Suprapubic skin (tissue), 4 donors: ENCODE results near the gene SEPTIN11. TPM values are rescaled to one million over a fixed set of nuclear protein-coding genes. Genes with fewer than 3 reads are reported as not detected.
A peak's percentile ranks its signal among the peaks of the same experiment; 100 is the strongest.
"Not testable (repeated sequence)": the region's sequence is repeated elsewhere in the genome, so short reads cannot be mapped to it uniquely, and the experiment has no call there.

Source experiments
- DNase-seq, 2 donors: peaks; one replicate each; pipeline ENCODE4 v3.0.0-alpha.2; 2019; ENCODE audit warnings: low spot score in 2 of 2
- H3K27ac ChIP-seq: fragments of 200-600 bp; sonication (generic); one replicate; pipeline ENCODE4 v1.5.1; 2019
- H3K27me3 ChIP-seq: fragments of 200-600 bp; sonication (generic); one replicate; pipeline ENCODE4 v1.5.1; 2019
- H3K36me3 ChIP-seq: fragments of 200-600 bp; sonication (generic); one replicate; pipeline ENCODE4 v1.5.1; 2019
- H3K4me1 ChIP-seq: fragments of 200-600 bp; sonication (generic); one replicate; pipeline ENCODE4 v1.5.1; 2019
- H3K4me3 ChIP-seq: fragments of 200-600 bp; sonication (generic); one replicate; pipeline ENCODE4 v1.5.1; 2019; ENCODE audit warnings: mild to moderate bottlenecking
- H3K9me3 ChIP-seq: fragments of 200-600 bp; sonication (generic); one replicate; pipeline ENCODE4 v1.5.1; 2019
- EP300 ChIP-seq: sonication (generic); formaldehyde crosslinking; IDR thresholded peaks from one replicate; pipeline ENCODE4 v1.6.1; 2017; ENCODE audit warnings: antibody characterized with exemption
- POLR2A ChIP-seq, 2 donors: fragments of 450-650 bp; IDR thresholded peaks; one replicate each; pipeline ENCODE4 v1.6.1; 2017; ENCODE audit warnings: antibody characterized with exemption in 2 of 2, mild to moderate bottlenecking in 2 of 2, moderate library complexity in 2 of 2
- POLR2AphosphoS5 ChIP-seq, 3 donors: sonication (generic); formaldehyde crosslinking; IDR thresholded peaks; one replicate each; pipeline ENCODE4 v1.6.1; 2017; ENCODE audit warnings: antibody characterized with exemption in 3 of 3
- WGBS: methylation state at CpG from one replicate; pipeline ENCODE4 v1.1.5; 2018; 5-methylcytosine and 5-hydroxymethylcytosine counted together
- total RNA-seq, 4 donors: library from RNA; depleted of rRNA; stranded (reverse); fragments of >200 nt; gene quantifications; one replicate each; pipeline ENCODE4 v1.1.0, GENCODE V29; 2016
- TF ChIP-seq, protein P1 (sequence below), 2 donors: fragments of 200-600 bp in 1 of 2; fragments of 450-650 bp in 1 of 2; sonication (generic) in 1 of 2; IDR thresholded peaks; one replicate each; pipeline ENCODE4 v1.5.1; 2016 to 2019; ENCODE audit warnings: antibody characterized with exemption in 2 of 2, mild to moderate bottlenecking in 1 of 2, moderate library complexity in 1 of 2

SEPTIN11 gene
- total RNA-seq, 4 donors from 2014 or later = 18.6 to 41.6 (median 25.1) TPM

DNA sequence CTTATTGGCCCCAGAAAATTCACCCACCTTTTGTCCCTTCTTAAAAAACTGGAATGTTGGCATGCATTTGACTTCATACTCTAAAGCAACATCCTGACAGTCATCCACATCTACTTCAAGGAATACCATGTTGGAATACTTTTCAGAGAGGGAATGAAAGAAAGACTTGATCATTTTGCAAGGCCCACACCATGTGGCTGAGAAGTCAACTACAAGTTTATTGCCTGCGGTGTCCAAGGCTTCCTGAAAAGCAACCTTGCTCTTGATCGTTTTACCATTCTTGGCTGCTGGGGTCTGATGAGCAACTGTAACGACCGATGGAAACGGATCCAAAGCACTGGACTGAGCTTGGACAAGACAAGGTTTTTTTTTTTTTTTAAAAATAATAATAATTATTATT, 9.3 kb downstream of the SEPTIN11 start:
- no peaks in the 10 kb centered on the region for H3K36me3 ChIP-seq
- 95% methylated on average over 5 of the region's 5 CpGs for WGBS
- no peak for DNase-seq
- peaks cover 20% of the 10 kb centered on the region for H3K4me1 ChIP-seq
- H3K27ac ChIP-seq = no peak overlapping the region
- H3K9me3 ChIP-seq = no peaks in the 10 kb centered on the region
- H3K27me3 ChIP-seq = no peaks in the 10 kb centered on the region
- no peak overlapping the region for H3K4me3 ChIP-seq
- TF ChIP-seq, protein P1, sequence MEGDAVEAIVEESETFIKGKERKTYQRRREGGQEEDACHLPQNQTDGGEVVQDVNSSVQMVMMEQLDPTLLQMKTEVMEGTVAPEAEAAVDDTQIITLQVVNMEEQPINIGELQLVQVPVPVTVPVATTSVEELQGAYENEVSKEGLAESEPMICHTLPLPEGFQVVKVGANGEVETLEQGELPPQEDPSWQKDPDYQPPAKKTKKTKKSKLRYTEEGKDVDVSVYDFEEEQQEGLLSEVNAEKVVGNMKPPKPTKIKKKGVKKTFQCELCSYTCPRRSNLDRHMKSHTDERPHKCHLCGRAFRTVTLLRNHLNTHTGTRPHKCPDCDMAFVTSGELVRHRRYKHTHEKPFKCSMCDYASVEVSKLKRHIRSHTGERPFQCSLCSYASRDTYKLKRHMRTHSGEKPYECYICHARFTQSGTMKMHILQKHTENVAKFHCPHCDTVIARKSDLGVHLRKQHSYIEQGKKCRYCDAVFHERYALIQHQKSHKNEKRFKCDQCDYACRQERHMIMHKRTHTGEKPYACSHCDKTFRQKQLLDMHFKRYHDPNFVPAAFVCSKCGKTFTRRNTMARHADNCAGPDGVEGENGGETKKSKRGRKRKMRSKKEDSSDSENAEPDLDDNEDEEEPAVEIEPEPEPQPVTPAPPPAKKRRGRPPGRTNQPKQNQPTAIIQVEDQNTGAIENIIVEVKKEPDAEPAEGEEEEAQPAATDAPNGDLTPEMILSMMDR (IDR thresholded peaks at IDR 0.05) = no peak
- TF ChIP-seq POLR2A (IDR thresholded peaks at IDR 0.05) = no peak
- TF ChIP-seq POLR2AphosphoS5 (IDR thresholded peaks at IDR 0.05) = no peak
- TF ChIP-seq EP300 = no peak

DNA sequence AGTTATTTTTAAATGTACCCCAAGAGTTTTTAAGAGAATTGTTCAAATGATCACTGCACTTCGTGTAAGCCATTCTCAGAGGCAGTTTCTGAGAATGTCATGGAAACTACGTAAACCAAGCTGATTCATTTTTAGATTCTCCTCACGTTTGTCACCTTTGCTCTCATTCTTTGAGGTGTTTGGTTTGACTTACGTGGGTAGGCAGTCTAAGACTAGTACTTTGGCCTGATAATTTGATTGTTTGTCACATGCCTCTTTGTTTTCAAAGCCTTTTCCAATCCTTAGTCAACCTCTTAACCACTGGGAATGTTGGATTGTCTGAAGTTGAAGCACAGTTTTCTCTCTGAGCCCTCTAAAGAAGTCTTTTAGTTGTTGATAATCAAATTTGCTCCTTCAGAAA, 10.5 kb downstream of the SEPTIN11 start:
- no peak for DNase-seq
- TF ChIP-seq, protein P1 (IDR thresholded peaks at IDR 0.05) = no peak
- TF ChIP-seq POLR2A (IDR thresholded peaks at IDR 0.05) (no peak), EP300 (no peak), POLR2AphosphoS5 (IDR thresholded peaks at IDR 0.05) (no peak)
- Histone ChIP-seq H3K4me1 (peaks cover 19% of the 10 kb centered on the region), H3K36me3 (no peaks in the 10 kb centered on the region), H3K9me3 (no peaks in the 10 kb centered on the region), H3K27me3 (no peaks in the 10 kb centered on the region), H3K27ac (no peak overlapping the region), H3K4me3 (no peak overlapping the region)
- WGBS = 87% methylated on average over 4 of the region's 4 CpGs

DNA sequence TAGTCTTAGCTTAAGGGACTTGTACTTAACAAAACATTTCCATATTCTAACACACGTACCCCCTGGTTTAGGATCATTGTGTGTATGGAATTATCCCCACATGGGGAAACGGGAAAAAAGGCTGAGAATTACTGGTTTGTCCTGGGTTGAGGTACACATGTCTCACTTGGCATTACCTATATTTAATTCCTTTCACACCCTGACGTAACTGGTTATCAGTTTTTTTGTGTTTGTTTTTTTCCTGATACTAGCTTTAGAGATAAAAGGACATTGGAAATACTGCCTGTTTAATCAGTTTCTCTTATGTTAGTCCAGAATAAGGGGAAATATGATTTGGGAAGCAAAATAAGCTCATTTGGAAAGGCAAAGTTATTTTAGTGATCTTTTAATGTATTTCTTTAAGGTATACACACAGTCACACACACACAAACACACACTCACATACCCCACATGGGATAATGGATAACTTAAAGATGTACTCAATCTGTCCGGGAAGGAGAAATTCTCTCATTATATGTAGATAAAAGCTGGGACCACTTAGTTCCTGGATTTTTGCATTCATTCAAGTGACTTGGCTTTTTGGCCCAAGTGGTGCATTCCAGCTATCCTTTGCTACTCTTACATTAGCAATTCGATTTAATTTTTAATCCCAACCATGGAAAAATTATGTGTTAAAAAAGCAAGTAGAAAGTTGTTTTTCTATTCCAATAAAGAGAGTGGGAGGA, 13.0 kb downstream of the SEPTIN11 start:
- peaks cover 5% of the 10 kb centered on the region for H3K4me1 ChIP-seq
- H3K9me3 ChIP-seq = no peaks in the 10 kb centered on the region
- TF ChIP-seq POLR2A (IDR thresholded peaks at IDR 0.05) = no peak
- TF ChIP-seq POLR2AphosphoS5 (IDR thresholded peaks at IDR 0.05) = no peak
- TF ChIP-seq, protein P1 (IDR thresholded peaks at IDR 0.05) = no peak
- no peak for TF ChIP-seq EP300
- 80% methylated on average over 5 of the region's 5 CpGs for WGBS
- no peaks in the 10 kb centered on the region for H3K36me3 ChIP-seq
- H3K4me3 ChIP-seq = no peak overlapping the region
- H3K27ac ChIP-seq = no peak overlapping the region
- DNase-seq = no peak
- no peaks in the 10 kb centered on the region for H3K27me3 ChIP-seq

DNA sequence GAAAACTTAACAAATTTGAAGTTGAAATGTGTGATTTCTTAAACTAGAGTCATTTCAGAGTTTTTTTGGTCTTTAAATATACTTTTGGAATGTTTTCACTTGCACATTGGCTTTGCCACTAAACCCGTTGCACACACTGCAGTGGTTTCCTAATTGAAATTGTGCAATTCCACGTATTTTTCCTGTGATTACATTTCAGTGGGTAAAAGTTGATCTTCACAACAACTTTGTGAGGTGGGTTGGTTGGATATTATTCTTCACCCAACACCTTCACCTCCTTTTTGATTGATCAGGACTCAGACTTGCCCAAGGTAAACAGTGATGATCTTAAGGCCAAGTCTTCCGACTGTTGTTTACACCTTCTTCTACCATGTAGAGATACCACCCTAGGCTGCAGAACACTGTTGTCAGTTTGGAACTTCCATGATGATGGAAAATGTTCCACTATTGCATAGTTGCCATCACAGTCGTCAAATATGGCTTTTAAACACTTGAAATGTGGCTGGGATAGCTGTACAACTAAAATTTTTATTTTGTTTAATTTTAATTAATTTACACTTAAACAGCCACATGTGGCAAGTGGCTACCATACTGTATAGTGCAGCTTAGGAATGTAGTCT, 13.7 kb downstream of the SEPTIN11 start:
- TF ChIP-seq, protein P1 (IDR thresholded peaks at IDR 0.05) = no peak
- TF ChIP-seq POLR2A (IDR thresholded peaks at IDR 0.05) (no peak), EP300 (no peak), POLR2AphosphoS5 (IDR thresholded peaks at IDR 0.05) (peak in 1 of 3 donors; percentile 37)
- Histone ChIP-seq H3K27ac (no peak overlapping the region), H3K4me1 (peaks cover 7% of the 10 kb centered on the region), H3K4me3 (no peak overlapping the region), H3K36me3 (no peaks in the 10 kb centered on the region), H3K9me3 (no peaks in the 10 kb centered on the region), H3K27me3 (no peaks in the 10 kb centered on the region)
- DNase-seq = no peak
- WGBS = 69% methylated on average over 4 of the region's 4 CpGs

DNA sequence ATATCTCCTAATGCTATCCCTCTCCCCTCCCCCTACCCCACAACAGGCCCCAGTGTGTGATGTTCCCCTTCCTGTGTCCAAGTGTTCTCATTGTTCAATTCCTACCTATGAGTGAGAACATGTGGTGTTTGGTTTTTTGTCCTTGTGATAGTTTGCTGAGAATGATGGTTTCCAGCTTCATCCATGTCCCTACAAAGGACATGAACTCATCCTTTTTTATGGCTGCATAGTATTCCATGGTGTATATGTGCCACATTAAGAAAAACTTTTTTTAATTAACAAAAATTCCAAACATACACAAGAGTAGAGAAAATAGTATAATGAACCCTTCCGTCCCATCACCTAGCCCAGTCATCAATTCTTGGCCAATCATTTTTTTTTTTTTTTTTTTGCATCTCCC, 14.4 kb downstream of the SEPTIN11 start:
- not testable (repeated sequence) for DNase-seq, H3K9me3 ChIP-seq, H3K4me1 ChIP-seq, H3K4me3 ChIP-seq, H3K36me3 ChIP-seq, H3K27ac ChIP-seq, H3K27me3 ChIP-seq
- WGBS = 100% methylated on average over 1 of the region's 1 CpG
